Measurements from ENCODE around the gene RBMS3.

DNA sequence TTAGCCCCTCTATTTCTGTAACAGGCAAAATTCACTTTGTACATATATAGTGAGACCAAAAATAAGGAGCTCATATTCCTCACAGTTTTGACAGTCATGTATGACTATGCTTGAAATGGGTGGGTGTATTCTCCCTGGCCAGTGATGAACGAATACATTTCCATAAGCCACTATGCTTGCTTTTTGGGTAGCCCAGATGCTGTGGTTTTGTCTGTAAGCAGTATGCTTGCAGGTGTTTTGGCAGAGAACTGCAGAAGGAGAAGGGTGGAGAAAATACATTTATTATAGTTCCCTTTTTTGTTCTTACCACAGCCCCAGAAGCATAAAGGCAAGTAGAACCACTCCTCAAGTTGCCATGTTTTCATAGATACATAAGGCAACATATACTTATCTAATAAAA lies 131.2 kb downstream of the RBMS3 start:
- TF ChIP-seq POLR2A (IDR thresholded peaks at IDR 0.05) (no peak), CTCF (IDR thresholded peaks at IDR 0.05) (no peak), POLR2AphosphoS5 (IDR thresholded peaks at IDR 0.05; ENCODE audit: insufficient read depth in 1 of 2, low read depth in 1 of 2) (no peak)

All from vagina (tissue), 2 donors.